Measurements from ENCODE around the gene IL17RE.

Gene IL17RE

GRCh38 chr3:9965200-9965875 is 62.7 kb downstream of the IL17RE start:
- DNase-seq: no peak
